Right atrium auricular region (tissue), 2 donors: ENCODE measurements around the gene KIF13A. TPM values are rescaled to one million over a fixed set of nuclear protein-coding genes. Genes with fewer than 3 reads are reported as not detected.
A peak's percentile ranks its signal among the peaks of the same experiment; 100 is the strongest.
"Not testable (repeated sequence)": the region's sequence is repeated elsewhere in the genome, so short reads cannot be mapped to it uniquely, and the experiment has no call there.

Experiments
- DNase-seq: peaks from one replicate; pipeline ENCODE4 v3.0.0-alpha.2; 2019; ENCODE audit warnings: low spot score
- H3K27ac ChIP-seq, 2 donors: fragments of 200-600 bp; sonication (generic); 1 replicate in 1 of 2; 2 replicates in 1 of 2; pipeline ENCODE4 v1.5.1; 2016 to 2019
- H3K27me3 ChIP-seq, 2 donors: fragments of 200-600 bp; sonication (generic); one replicate each; pipeline versions ENCODE4 v1.5.1 to v1.6.0; 2017 to 2019
- H3K36me3 ChIP-seq: fragments of 200-600 bp; sonication (generic); one replicate; pipeline ENCODE4 v1.5.1; 2016
- H3K4me1 ChIP-seq, 2 donors: fragments of 200-600 bp; sonication (generic); one replicate each; pipeline versions ENCODE4 v1.5.1 to v1.6.0; 2017 to 2019
- H3K4me3 ChIP-seq, 2 donors: fragments of 200-600 bp; sonication (generic); 1 replicate in 1 of 2; 2 replicates in 1 of 2; pipeline ENCODE4 v1.5.1; 2017 to 2019; ENCODE audit warnings: mild to moderate bottlenecking in 1 of 2, moderate library complexity in 1 of 2
- H3K9me3 ChIP-seq, 2 donors: fragments of 200-600 bp; sonication (generic); one replicate each; pipeline ENCODE4 v1.5.1; 2019
- CTCF ChIP-seq, 2 donors: fragments of 200-600 bp; sonication (generic); IDR thresholded peaks; one replicate each; pipeline ENCODE4 v1.5.1; 2019; ENCODE audit warnings: antibody characterized with exemption in 2 of 2
- total RNA-seq, 2 donors: library from RNA; depleted of rRNA; stranded (reverse); fragments of >200 nt; gene quantifications; one replicate each; pipeline ENCODE4 v1.1.0, GENCODE V29; 2016

KIF13A gene
- total RNA-seq, 2 donors from 2014 or later: 56.6 to 68.3 TPM

DNA sequence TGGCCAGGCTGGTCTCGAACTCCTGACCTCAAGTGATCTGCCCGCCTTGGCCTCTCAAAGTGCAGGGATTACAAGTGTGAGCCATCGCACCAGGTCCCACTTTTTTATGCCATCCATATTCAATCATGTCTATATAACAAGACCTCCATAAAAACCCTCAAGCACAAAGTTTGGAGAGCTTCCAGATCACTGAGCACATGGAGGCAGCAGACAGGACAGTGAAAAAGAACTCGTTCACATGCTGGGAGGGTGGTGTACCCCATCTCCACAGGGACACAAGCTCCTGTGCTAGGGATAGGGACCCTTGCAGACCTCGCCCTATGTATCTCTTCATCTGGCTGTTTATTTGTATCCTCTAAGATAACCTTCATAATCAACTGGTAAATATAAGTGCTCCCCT lies 30.3 kb downstream of the KIF13A start:
- H3K9me3 ChIP-seq: no peaks in the 10 kb centered on the region
- H3K4me1 ChIP-seq: peaks cover 0 to 56% of the 10 kb centered on the region in 2 donors
- TF ChIP-seq CTCF (IDR thresholded peaks at IDR 0.05): no peak
- H3K27ac ChIP-seq: peak overlapping the region; percentile 35 to 54
- no peak overlapping the region for H3K4me3 ChIP-seq
- no peak for DNase-seq
- H3K36me3 ChIP-seq: no peaks in the 10 kb centered on the region
- no peaks in the 10 kb centered on the region for H3K27me3 ChIP-seq

- Histone ChIP-seq H3K27ac (no peak overlapping the region), H3K4me1 (peaks cover 0 to 20% of the 10 kb centered on the region in 2 donors)
Measured at GRCh38 chr6:17950095-17950494, 37.3 kb downstream of the KIF13A start.

GRCh38 chr6:17949168-17949567 lies 38.3 kb downstream of the KIF13A start:
- Histone ChIP-seq H3K36me3 (no peaks in the 10 kb centered on the region), H3K27me3 (no peaks in the 10 kb centered on the region), H3K4me1 (peaks cover 0 to 29% of the 10 kb centered on the region in 2 donors), H3K9me3 (no peaks in the 10 kb centered on the region), H3K27ac (no peak overlapping the region), H3K4me3 (no peak overlapping the region)
- no peak for TF ChIP-seq CTCF (IDR thresholded peaks at IDR 0.05)
- no peak for DNase-seq

More at GRCh38 chr6:17950095-17950494, 37.3 kb downstream of the KIF13A start:
- no peak for TF ChIP-seq CTCF (IDR thresholded peaks at IDR 0.05)
- no peaks in the 10 kb centered on the region for H3K27me3 ChIP-seq
- H3K4me3 ChIP-seq: no peak overlapping the region
- no peaks in the 10 kb centered on the region for H3K36me3 ChIP-seq
- DNase-seq: no peak
- H3K9me3 ChIP-seq: no peaks in the 10 kb centered on the region

DNA sequence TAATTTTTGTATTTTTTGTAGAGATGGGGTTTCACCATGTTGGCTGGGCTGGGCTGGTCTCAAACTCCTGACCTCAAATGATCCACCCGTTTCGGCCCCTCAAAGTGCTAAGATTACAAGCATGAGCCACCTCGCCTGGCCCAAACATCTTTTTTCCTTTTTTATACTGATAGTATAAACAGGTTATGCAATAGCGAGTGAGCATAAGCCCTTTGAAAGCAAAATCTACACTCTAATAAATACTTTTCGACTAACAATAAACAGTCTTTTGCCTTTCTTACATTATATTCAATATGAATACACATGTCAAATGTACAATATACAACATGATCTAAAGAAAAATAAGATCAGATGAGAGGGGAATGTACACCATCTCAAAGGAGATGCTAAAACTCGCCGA lies 38.7 kb downstream of the KIF13A start:
- peaks cover 0 to 32% of the 10 kb centered on the region in 2 donors for H3K4me1 ChIP-seq
- peak overlapping the region in 1 of 2 donors; percentile 15 for H3K27ac ChIP-seq
- no peak overlapping the region for H3K4me3 ChIP-seq
- TF ChIP-seq CTCF (IDR thresholded peaks at IDR 0.05): no peak
- no peaks in the 10 kb centered on the region for H3K9me3 ChIP-seq
- H3K27me3 ChIP-seq: no peaks in the 10 kb centered on the region
- DNase-seq: no peak
- no peaks in the 10 kb centered on the region for H3K36me3 ChIP-seq

GRCh38 chr6:17947574-17947973 lies 39.9 kb downstream of the KIF13A start:
- not testable (repeated sequence) for DNase-seq, H3K27ac ChIP-seq, H3K36me3 ChIP-seq, H3K4me3 ChIP-seq, H3K27me3 ChIP-seq, H3K9me3 ChIP-seq
- peaks cover 0 to 36% of the 10 kb centered on the region in 2 donors for H3K4me1 ChIP-seq

DNA sequence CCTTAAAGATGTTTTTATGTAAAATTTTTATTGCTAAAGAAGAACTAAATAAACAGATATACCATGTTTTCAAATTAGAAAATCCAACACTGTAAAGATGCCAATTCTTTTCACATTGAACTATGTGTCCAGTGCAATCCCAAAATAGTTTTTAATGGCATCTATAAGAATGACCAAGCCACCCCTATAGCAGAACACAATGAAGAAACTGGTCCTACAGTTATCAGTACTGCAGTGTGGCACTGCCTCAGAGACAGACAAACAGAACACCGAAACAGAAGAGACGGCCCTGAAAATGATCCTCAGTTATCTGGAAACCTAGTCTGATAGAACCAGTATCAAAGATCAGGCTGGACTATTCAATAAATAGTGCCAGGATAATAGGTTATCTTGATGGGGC lies 41.9 kb downstream of the KIF13A start:
- peaks cover 0 to 41% of the 10 kb centered on the region in 2 donors for H3K4me1 ChIP-seq
- H3K36me3 ChIP-seq: no peaks in the 10 kb centered on the region
- no peaks in the 10 kb centered on the region for H3K9me3 ChIP-seq
- H3K27me3 ChIP-seq: no peaks in the 10 kb centered on the region
- peak overlapping the region in 1 of 2 donors; percentile 63 for H3K27ac ChIP-seq
- DNase-seq: no peak
- no peak for TF ChIP-seq CTCF (IDR thresholded peaks at IDR 0.05)
- no peak overlapping the region for H3K4me3 ChIP-seq
